NCI-H1105 (cell line): Measurements from ENCODE around the gene FCRLA.
"Not testable (repeated sequence)": the region's sequence is repeated elsewhere in the genome, so short reads cannot be mapped to it uniquely, and the experiment has no call there.

Experiments used
- DNase-seq: peaks from one replicate; lab custom pipeline; 2025; lab: John Stamatoyannopoulos, UW

The FCRLA gene

DNA sequence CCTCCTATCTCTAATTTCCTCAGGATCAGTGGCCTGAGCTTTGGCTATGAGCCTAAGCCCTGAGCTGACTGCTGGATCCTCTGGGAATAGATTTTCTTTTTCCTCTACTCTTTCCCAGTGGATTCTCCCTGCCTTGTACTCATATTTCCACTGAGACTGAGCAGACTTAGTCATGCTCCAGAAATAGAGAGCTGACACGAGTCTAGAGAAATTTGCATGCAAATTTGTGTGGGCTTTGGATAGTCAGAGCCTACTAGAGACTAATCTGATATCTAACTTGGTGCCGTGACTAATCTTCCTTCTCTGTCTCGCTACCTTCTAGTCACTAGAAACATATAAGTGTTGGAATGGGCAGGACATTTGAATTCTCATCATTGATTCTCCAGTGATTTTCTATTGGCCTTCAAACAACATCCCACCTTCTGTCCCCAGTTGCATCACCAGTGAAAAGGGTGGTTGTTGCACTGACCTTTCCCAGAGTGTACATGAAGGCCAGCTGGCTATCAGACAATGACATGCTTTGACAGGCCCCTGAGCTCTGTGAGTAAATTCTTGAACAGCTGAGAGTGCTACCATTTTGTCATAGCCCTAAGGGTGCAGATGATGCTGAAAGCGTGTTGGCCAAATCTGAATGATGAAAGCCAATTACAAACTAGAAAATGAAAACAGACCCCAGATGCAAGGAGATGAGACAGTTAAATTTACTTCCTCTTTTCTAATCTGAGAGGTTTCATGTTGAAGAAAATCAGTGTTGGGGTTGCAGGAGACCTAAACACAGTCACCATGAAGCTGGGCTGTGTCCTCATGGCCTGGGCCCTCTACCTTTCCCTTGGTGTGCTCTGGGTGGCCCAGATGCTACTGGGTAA lies at the start of gene FCRLA:
Gene FCRLA (plus strand): TSS at position 748 of the 866 bp plus-strand sequence. CDS start 36 bp downstream, at position 784.
- DNase-seq = no peak

DNA sequence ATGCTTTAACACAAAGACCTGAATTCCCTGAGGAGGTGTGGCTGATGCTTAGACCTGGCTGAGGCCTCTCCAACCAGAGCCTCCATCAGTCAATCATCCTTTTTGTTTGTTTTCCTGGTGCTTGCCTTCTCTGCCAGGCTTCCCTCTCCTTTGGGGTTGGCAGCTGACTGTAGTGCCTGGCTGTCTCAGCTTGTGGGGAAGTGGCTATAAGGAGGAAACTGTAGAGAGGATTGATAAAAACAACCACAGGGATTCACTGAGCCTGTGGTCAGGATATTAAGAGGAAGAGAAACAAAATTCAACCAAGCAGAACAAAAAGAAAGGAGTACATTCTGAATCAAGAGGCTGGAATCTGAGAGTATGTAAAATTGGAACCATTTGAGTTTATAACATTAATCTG lies 48.5 kb upstream of the FCRLA start:
- not testable (repeated sequence) for DNase-seq

DNA sequence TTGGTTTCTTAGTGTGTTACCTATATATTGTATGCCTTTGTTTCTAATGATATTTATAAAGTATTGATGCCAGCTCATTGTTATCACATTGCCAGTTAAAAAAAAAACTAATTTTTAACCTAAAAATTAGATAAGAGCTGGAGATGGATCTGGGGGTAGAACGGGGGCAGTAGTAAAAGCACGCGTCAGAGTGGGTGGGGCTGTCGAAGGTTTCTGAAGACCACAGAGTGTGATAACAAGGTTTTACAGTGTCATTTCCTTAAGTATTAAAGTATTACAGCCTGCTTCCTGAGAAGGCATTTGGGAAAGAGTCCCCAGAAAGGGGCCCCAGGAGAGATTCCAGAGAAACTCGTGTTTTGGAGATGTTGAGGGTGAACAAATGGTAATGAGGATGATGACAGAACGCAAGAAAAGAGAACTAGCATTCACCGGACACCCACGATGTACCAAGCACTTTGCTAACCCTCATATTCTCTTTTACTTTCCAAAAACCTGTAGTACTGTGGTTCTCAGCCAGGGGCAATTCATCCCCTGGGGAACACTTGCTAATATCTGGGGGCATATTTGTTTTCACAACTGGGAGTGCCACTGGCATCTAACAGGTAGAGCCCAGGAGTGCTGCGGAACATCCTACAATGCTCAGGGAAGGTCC lies 45.2 kb upstream of the FCRLA start:
- DNase-seq = not testable (repeated sequence)

- DNase-seq = not testable (repeated sequence)
Observed at GRCh38 chr1:161662684-161663339, 44.2 kb upstream of the FCRLA start, which contains the start of gene FCGR2B. TSS of gene FCGR2B (plus strand) at chr1:161663143. CDS start at chr1:161663242, 99 bp downstream.

DNA sequence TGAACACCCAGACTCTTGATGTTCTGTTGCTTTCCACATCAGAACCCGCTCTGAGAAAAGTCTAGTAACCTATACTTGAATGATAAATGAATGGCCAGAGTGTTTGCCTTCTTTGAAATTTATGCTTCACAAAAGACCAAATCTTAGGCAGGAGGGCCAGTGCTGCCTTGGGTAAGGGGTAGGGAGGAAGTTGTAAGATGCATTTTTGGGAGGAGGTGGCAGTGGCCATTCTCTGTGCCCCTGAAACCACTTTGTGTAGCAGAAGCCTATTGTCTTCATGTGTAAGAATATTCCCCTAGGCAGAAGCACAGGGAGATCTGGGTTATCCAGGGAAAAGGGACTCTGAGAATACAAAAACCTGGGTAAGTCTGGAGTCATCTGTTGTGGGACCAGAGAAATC lies 43.5 kb upstream of the FCRLA start:
- DNase-seq = not testable (repeated sequence)

DNA sequence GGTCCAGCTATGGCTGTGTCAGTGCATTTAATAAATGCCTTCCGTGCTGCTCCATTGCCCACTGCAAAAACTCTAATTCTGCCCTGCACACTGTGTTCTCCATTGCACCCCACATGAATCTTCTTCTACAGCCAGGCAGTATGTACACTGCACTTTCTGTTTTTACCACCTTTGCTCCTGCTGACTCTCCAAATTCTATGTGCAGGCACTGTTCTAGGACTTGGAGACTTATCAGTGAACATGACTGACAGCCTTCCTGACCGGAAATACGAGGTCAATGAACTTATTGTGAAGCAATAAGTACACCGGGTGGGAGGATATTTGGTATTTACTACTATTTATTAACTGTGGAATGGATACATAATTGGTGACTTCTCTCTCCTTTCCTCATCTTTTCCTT lies 42.3 kb upstream of the FCRLA start:
- not testable (repeated sequence) for DNase-seq

- DNase-seq = not testable (repeated sequence)
Observed at GRCh38 chr1:161671045-161672020, 35.7 kb upstream of the FCRLA start.

DNA sequence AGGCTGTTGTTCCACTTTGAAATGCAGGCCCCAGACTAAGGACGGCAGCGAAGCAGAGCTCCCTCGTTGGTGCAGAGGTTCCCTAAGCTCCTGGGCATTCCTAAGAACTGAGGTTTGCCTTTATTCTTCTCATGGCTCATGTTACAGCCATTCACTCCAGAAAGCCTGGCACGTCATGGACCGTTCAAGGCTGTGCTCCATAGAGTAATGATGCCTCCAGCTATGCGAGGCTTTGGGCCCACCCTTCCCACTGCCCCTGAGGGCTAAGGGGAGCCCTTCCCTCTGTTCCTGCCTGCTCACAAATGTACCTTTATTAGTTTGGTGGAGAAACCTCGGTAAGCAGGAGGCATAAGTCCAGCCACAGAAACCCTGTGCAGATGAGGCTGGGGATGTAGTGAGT lies 33.6 kb upstream of the FCRLA start:
- DNase-seq = not testable (repeated sequence)

DNA sequence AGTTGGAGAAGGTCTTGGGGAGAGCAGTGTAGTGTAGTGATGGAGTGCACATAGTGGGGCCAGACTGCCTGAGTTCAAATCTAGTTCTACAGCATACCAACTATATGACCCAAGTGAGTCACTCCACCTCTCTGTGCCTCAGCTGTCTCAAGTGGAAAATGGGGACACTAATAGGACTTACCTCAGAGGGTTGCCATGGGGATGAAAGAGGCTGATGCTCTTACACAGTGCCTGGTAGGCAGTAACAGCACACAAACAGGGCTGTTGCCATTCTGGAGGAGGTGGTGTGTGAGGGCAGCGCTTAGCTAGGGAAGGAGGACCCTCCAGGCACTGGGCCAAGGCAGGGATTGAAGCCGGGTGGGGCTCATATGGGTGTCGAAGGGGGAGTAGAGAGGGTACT lies 32.6 kb upstream of the FCRLA start:
- not testable (repeated sequence) for DNase-seq

DNA sequence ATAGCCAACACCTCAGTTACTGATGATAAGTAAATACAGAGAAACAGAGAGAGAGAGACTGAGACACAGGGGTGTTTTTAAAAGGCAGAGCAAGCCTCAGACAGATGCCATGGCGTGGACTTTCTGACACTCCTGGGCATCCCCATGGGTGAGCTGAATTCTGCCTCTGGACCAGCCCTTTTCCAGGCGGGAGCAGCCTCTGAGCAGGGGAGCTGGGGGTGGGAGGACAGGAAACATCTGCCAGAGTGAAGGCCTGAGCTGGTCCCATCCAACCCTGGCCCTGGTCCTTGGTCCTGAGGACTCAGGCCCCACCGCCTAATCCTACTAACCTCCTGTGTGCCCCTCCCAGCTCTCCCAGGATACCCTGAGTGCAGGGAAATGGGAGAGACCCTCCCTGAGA lies 32.1 kb upstream of the FCRLA start:
- not testable (repeated sequence) for DNase-seq

DNA sequence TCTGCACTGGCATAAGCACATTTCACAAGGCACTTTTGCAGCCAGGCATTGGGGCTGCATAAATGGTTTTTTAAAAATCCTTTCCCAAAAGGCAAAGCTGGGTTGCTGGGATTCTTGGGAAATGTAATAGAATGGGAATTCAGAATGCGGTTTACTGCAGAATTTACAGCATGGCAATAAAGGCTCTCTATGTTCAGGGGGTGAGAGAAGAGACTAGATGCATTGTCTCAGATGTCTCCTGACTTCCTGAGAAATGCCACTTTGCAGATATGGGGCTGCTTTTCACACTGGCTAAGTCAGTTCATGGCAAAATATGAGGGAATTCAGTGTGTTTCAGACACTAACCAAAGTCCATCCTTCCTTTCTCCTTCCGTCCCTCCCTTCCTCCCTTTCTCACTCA lies 30.6 kb upstream of the FCRLA start:
- DNase-seq = no peak

DNA sequence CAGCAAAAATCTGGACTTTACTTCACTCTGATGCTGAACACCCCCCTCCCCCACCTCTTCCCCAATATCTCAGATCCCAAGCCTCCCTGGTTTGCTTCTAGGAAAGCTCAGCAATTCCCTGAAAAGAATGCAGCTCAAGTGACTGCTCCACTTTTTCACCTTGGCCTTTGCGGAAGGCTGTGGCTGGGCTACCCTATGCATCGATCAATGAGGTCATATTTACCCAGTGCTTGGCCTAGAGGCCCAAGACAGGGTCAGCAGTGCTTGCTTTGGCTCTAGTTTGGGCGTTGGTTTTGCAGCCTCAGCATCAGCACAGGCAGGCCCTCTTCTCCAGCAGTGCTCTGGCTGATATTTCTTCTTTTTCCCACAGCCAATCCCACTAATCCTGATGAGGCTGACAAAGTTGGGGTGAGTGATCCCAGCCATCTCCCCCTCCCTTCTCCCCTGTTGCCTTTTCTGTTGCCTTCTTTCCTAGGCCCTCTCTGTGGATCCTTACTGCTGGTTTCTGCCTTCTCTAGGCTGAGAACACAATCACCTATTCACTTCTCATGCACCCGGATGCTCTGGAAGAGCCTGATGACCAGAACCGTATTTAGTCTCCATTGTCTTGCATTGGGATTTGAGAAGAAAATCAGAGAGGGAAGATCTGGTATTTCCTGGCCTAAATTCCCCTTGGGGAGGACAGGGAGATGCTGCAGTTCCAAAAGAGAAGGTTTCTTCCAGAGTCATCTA lies 29.9 kb upstream of the FCRLA start:
- DNase-seq = no peak

GRCh38 chr1:161678500-161678899 lies 28.5 kb upstream of the FCRLA start:
- DNase-seq = no peak

GRCh38 chr1:161681879-161682278 lies 25.1 kb upstream of the FCRLA start:
- DNase-seq = no peak

GRCh38 chr1:161688946-161689345 lies 18.1 kb upstream of the FCRLA start:
- no peak for DNase-seq

- no peak for DNase-seq
Observed at GRCh38 chr1:161691846-161692245, 15.2 kb upstream of the FCRLA start.

DNA sequence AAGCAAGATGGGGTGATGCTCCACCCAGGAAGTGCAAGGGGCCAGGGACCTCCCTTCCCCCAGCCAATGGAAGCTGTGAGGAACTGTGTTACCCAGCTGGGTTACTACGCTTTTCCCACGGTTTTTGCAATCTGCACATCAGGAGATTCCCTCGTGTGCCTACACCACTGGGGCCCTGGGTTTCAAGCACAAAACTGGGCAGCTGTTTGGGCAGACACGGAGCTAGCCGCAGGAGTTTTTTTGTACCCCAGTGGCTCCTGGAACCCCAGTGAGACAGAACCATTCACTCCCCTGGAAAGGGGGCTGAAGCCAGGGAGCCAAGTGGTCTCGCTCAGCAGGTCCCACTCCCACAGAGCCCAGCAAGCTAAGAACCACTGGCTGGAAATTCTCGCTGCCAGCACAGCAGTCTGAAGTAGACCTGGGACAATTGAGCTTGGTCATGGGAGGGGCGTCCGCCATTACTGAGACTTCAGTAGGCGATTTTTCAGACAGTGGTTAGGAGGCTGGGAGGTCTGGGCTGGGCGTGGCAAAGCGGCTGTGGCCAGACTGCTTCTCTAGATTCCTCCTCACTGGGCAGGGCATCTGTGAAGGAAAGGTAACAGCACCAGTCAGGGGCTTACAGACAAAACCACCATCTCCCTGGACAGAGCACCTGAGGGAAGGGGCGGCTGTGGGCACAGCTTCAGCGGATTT lies 13.9 kb upstream of the FCRLA start:
- not testable (repeated sequence) for DNase-seq

GRCh38 chr1:161698302-161698701 lies 8.7 kb upstream of the FCRLA start:
- not testable (repeated sequence) for DNase-seq

DNA sequence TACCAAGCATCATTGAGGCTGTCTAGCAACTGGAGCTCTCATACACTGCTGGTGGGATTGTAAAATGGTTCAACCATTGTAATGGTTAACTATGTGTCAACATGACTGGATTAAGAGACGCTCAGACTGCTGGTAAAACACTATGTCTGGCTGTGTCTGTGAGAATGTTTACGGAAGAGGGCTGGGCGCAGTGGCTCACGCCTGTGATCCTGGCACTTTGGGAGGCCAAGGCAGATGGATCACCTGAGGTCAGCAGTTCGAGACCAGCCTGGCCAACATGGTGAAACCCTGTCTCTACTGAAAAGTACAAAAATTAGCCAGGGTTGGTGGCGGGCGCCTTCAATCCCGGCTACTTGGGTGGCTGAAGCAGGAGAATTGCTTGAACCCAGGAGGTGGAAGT lies 4.8 kb upstream of the FCRLA start:
- no peak for DNase-seq

GRCh38 chr1:161705537-161705936 lies 1.5 kb upstream of the FCRLA start:
- no peak for DNase-seq
